WTC11 (cell line): ENCODE data around the gene CCDC43. TPM values are rescaled to one million over a fixed set of nuclear protein-coding genes. Genes with fewer than 3 reads are reported as not detected.

ENCODE experiments used
- ATAC-seq: fragments of 200-7000 bp; cut with Tn5 transposase; 2 replicates; pipeline ENCODE4 v1.10.0; 2021; ENCODE audit warnings: mild to moderate bottlenecking, moderate library complexity
- Bru-seq: library from RNA; stranded (reverse); fragments of 400-500 nt; gene quantifications from one replicate; lab custom pipeline; 2021; lab: Mats Ljungman, UMichigan
- CTCF ChIA-PET: fragments of 300-600 bp; sonication (Branson Sonifier 250); formaldehyde crosslinking; loops from one replicate; lab custom pipeline; 2021; ENCODE audit warnings: antibody characterized with exemption; lab: Charles Lee
- POLR2A ChIA-PET: fragments of 350-600 bp; sonication (Branson Sonifier 250); formaldehyde crosslinking; loops from one replicate; lab custom pipeline; 2021; ENCODE audit warnings: antibody characterized with exemption; lab: Charles Lee
- DNase-seq: peaks from one replicate; pipeline ENCODE4 v3.0.0; 2021; ENCODE audit warnings: low spot score
- H3K27ac Mint-ChIP-seq: 2 replicates; pipeline ENCODE4 v1.8.0; 2021; ENCODE audit warnings: mixed read lengths
- H3K27me3 Mint-ChIP-seq: 2 replicates; pipeline ENCODE4 v1.8.0; 2021; ENCODE audit warnings: low read depth, mild to moderate bottlenecking, moderate library complexity, mixed read lengths
- H3K36me3 Mint-ChIP-seq: 2 replicates; pipeline ENCODE4 v1.8.0; 2021; ENCODE audit warnings: mixed read lengths
- H3K4me1 Mint-ChIP-seq: 2 replicates; pipeline ENCODE4 v1.8.0; 2022; ENCODE audit warnings: mixed read lengths
- H3K4me3 Mint-ChIP-seq: 2 replicates; pipeline ENCODE4 v1.8.0; 2021; ENCODE audit warnings: mild to moderate bottlenecking, moderate library complexity, mixed read lengths
- H3K9me3 Mint-ChIP-seq: 2 replicates; pipeline ENCODE4 v1.8.0; 2021; ENCODE audit warnings: mixed read lengths
- ARID4B ChIP-seq: sonication (generic); formaldehyde crosslinking; IDR thresholded peaks from 2 replicates; pipeline ENCODE4 v1.8.0; 2023; ENCODE audit warnings: missing genetic modification reagents, mild to moderate bottlenecking, borderline replicate concordance
- CREB1 ChIP-seq: sonication (generic); formaldehyde crosslinking; IDR thresholded peaks from 2 replicates; pipeline ENCODE4 v1.8.0; 2023; ENCODE audit warnings: mild to moderate bottlenecking, missing genetic modification reagents
- E2F4 ChIP-seq: sonication (generic); formaldehyde crosslinking; IDR thresholded peaks from 2 replicates; pipeline ENCODE4 v1.8.1; 2022; ENCODE audit warnings: low read depth, mild to moderate bottlenecking, moderate library complexity, missing genetic modification reagents, borderline replicate concordance
- E2F5 ChIP-seq: sonication (generic); formaldehyde crosslinking; IDR thresholded peaks from 2 replicates; pipeline ENCODE4 v1.8.1; 2022; ENCODE audit warnings: mild to moderate bottlenecking, moderate library complexity, missing genetic modification reagents
- ERG ChIP-seq: fragments of 250-450 bp; sonication (Bioruptor Pico); IDR thresholded peaks from 2 replicates; pipeline ENCODE4 v1.8.0; 2021; ENCODE audit warnings: mild to moderate bottlenecking
- ETV6 ChIP-seq: sonication (generic); formaldehyde crosslinking; IDR thresholded peaks from 2 replicates; pipeline ENCODE4 v1.8.1; 2022; ENCODE audit warnings: mild to moderate bottlenecking, missing genetic modification reagents
- GABPB1 ChIP-seq: sonication (generic); formaldehyde crosslinking; IDR thresholded peaks from 2 replicates; pipeline ENCODE4 v1.8.1; 2023; ENCODE audit warnings: mild to moderate bottlenecking, missing genetic modification reagents
- GTF2I ChIP-seq: fragments of 250-450 bp; sonication (Bioruptor Pico); conservative IDR thresholded peaks from 2 replicates; pipeline ENCODE4 v1.4.0; 2021; ENCODE audit warnings: mild to moderate bottlenecking
- JUN ChIP-seq: sonication (generic); formaldehyde crosslinking; IDR thresholded peaks from 2 replicates; pipeline ENCODE4 v1.8.0; 2023; ENCODE audit warnings: mild to moderate bottlenecking, missing genetic modification reagents
- KAT7 ChIP-seq: sonication (generic); formaldehyde crosslinking; IDR thresholded peaks from 2 replicates; pipeline ENCODE4 v1.8.1; 2023; ENCODE audit warnings: missing genetic modification reagents, mild to moderate bottlenecking, borderline replicate concordance
- MAX ChIP-seq: sonication (generic); formaldehyde crosslinking; IDR thresholded peaks from 2 replicates; pipeline ENCODE4 v1.8.0; 2022; ENCODE audit warnings: mild to moderate bottlenecking, missing genetic modification reagents
- NFYB ChIP-seq: sonication (generic); formaldehyde crosslinking; conservative IDR thresholded peaks from 2 replicates; pipeline ENCODE4 v1.8.0; 2022; ENCODE audit warnings: low read depth, missing genetic modification reagents
- SMAD3 ChIP-seq: sonication (generic); formaldehyde crosslinking; IDR thresholded peaks from 2 replicates; pipeline ENCODE4 v1.8.0; 2022; ENCODE audit warnings: missing genetic modification reagents, mild to moderate bottlenecking, borderline replicate concordance
- SP1 ChIP-seq: sonication (generic); formaldehyde crosslinking; conservative IDR thresholded peaks from 2 replicates; pipeline ENCODE4 v1.8.1; 2022; ENCODE audit warnings: missing genetic modification reagents
- TCF7 ChIP-seq: sonication (generic); formaldehyde crosslinking; IDR thresholded peaks from 2 replicates; pipeline ENCODE4 v1.8.0; 2022; ENCODE audit warnings: mild to moderate bottlenecking, low read depth, missing genetic modification reagents, moderate library complexity
- TEAD1 ChIP-seq: sonication (generic); formaldehyde crosslinking; IDR thresholded peaks from 2 replicates; pipeline ENCODE4 v1.8.0; 2022; ENCODE audit warnings: mild to moderate bottlenecking, missing genetic modification reagents
- TEAD4 ChIP-seq: sonication (generic); formaldehyde crosslinking; IDR thresholded peaks from 2 replicates; pipeline ENCODE4 v1.8.0; 2022; ENCODE audit warnings: mild to moderate bottlenecking, missing genetic modification reagents
- USF1 ChIP-seq: sonication (generic); formaldehyde crosslinking; IDR thresholded peaks from 2 replicates; pipeline ENCODE4 v1.8.0; 2022; ENCODE audit warnings: mild to moderate bottlenecking, missing genetic modification reagents
- ZNF232 ChIP-seq: sonication (generic); formaldehyde crosslinking; IDR thresholded peaks from 2 replicates; pipeline ENCODE4 v1.8.0; 2022; ENCODE audit warnings: mild to moderate bottlenecking, missing genetic modification reagents
- long read RNA-seq, 3 experiments: library from RNA in 1 of 3; library from capped mRNA in 1 of 3; library from polyadenylated mRNA in 1 of 3; unstranded in 2 of 3; stranded (forward) in 1 of 3; transcript quantifications; one replicate each; pipeline ENCODE4 v2.0.0, GENCODE V29; 2021
- total RNA-seq: library from RNA; stranded (reverse); gene quantifications from 3 replicates; pipeline ENCODE4 v1.2.3, GENCODE V29; 2021
- TF ChIP-seq, protein P1 (sequence below): sonication (generic); formaldehyde crosslinking; IDR thresholded peaks from 2 replicates; pipeline ENCODE4 v1.8.1; 2023; ENCODE audit warnings: mild to moderate bottlenecking, moderate library complexity, missing genetic modification reagents
- TF ChIP-seq, protein P2 (sequence below): sonication (generic); formaldehyde crosslinking; IDR thresholded peaks from 2 replicates; pipeline ENCODE4 v1.8.0; 2022; ENCODE audit warnings: mild to moderate bottlenecking, missing genetic modification reagents

The CCDC43 gene
- total RNA-seq (32.4 to 37.9 TPM (median 32.6 TPM) in 3 replicates), Bru-seq, nascent RNA (percentile 86 among the genes with signal in this experiment)
- long read RNA-seq, experiment 1, transcript CCDC43-201 (5 exons, 2,082 nt), result major isoform, 125 of 167 reads
- long read RNA-seq, experiment 1, transcript CCDC43-202 (4 exons, 2,058 nt), result minor isoform, 21 of 167 reads
- long read RNA-seq, experiment 1, partial matches to known transcripts, result 2 of 167 reads
- long read RNA-seq, experiment 1, other reads (novel, unspliced or antisense), result 18 of 167 reads
- long read RNA-seq, experiment 2, transcript CCDC43-201 (5 exons, 2,082 nt), result major isoform, 17 of 37 reads
- long read RNA-seq, experiment 2, partial matches to known transcripts, result 3 of 37 reads
- long read RNA-seq, experiment 2, other reads (novel, unspliced or antisense), result 13 of 37 reads
- long read RNA-seq, experiment 3, transcript CCDC43-202 (4 exons, 2,058 nt), result minor isoform, 5 of 42 reads
- long read RNA-seq, experiment 3, transcript CCDC43-201 (5 exons, 2,082 nt), result major isoform, 30 of 42 reads
- long read RNA-seq, experiment 3, partial matches to known transcripts, result 0 of 42 reads
- long read RNA-seq, experiment 3, other reads (novel, unspliced or antisense), result 7 of 42 reads

DNA sequence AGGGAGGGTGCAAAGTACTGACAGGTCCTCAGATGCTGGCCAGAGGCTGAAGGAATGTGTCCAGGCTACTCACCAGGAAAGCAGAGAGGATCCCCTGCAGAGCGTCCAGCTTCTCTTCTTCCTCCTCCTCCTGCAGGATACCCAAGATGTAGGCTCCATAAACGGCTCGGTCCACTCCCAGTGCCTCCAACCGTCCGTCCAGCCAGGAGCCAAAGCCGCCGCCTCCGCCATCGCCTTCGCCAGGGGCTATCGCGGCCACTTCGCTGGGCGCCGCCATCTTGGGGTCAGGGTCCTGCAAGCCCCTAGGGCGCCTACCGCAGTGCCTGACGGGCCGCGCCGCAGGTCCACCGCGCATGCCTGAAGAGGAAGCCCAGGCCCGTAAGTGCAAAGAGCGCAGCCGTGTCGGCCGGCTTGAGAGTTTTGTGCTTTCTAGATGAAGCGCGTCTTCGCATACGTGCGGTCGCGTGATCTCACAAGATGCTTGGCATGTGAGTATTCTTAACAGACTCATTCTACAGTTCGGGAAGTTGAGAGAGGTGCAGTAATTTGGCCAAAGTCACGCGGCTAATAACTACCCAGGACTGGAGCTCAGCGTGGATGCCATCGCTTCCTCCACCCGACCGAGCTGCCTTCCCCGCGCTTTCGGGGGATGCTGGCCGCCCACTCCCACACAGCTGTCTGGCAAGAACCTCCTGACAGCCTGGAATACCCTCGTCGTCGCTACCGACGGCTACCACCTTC lies at the start of gene CCDC43:
TSS of gene CCDC43 (minus strand) at position 300 of the 741 bp plus-strand sequence. CDS start at position 277, 23 bp downstream.
- H3K27ac Mint-ChIP-seq, result peak within 1 kb of the TSS; percentile 96
- DNase-seq (peak; percentile 93), ATAC-seq (peak; percentile 98)
- no peaks in the 10 kb centered on the region for H3K9me3 Mint-ChIP-seq
- H3K4me1 Mint-ChIP-seq, result peaks cover 16% of the 10 kb centered on the region
- ChIA-PET POLR2A (interaction anchor here (0.6 kb wide), 1 partner anchor 39 kb away, joined by 3 read pairs; no protein-coding TSS in a partner anchor), CTCF (interaction anchor here (0.8 to 2.2 kb wide), 4 partner anchors 19 to 167 kb away, joined by 3 to 14 read pairs (median 4); partner anchors contain the start of genes DBF4B and MEIOC)
- H3K36me3 Mint-ChIP-seq, result no peaks in the 10 kb centered on the region
- peak within 1 kb of the TSS; percentile 96 for H3K4me3 Mint-ChIP-seq
- no peaks in the 10 kb centered on the region for H3K27me3 Mint-ChIP-seq
- TF ChIP-seq SMAD3 (CRISPR knock-in tag), result peak; percentile 81; the same call in 1 of the 2 replicates
- no peak for TF ChIP-seq ERG (CRISPR knock-in tag)
- TF ChIP-seq MAX, result peak; percentile 89
- TF ChIP-seq JUN (CRISPR knock-in tag), result peak; percentile 45; the same call in 1 of the 2 replicates
- TF ChIP-seq ARID4B (CRISPR knock-in tag), result peak; percentile 92; the same call in 1 of the 2 replicates
- TF ChIP-seq NFYB (CRISPR knock-in tag), result no peak
- peak; percentile 37; the same call in 1 of the 2 replicates for TF ChIP-seq GABPB1 (CRISPR knock-in tag)
- TF ChIP-seq SP1 (CRISPR knock-in tag), result peak; percentile 49; the same call in 1 of the 2 replicates
- TF ChIP-seq ZNF232, result peak; percentile 69; the same call in 1 of the 2 replicates
- TF ChIP-seq, protein P1, sequence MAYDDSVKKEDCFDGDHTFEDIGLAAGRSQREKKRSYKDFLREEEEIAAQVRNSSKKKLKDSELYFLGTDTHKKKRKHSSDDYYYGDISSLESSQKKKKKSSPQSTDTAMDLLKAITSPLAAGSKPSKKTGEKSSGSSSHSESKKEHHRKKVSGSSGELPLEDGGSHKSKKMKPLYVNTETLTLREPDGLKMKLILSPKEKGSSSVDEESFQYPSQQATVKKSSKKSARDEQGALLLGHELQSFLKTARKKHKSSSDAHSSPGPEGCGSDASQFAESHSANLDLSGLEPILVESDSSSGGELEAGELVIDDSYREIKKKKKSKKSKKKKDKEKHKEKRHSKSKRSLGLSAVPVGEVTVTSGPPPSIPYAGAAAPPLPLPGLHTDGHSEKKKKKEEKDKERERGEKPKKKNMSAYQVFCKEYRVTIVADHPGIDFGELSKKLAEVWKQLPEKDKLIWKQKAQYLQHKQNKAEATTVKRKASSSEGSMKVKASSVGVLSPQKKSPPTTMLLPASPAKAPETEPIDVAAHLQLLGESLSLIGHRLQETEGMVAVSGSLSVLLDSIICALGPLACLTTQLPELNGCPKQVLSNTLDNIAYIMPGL, result peak; percentile 80; the same call in 1 of the 2 replicates
- TF ChIP-seq TEAD4, result peak; percentile 11; the same call in 1 of the 2 replicates
- no peak for TF ChIP-seq GTF2I
- no peak for TF ChIP-seq KAT7
- TF ChIP-seq E2F4, result no peak
- TF ChIP-seq E2F5 (CRISPR knock-in tag), result no peak
- 0 out of 2 replicates have a peak, but pooled peaks have one; percentile 38 for TF ChIP-seq TCF7
- peak; percentile 73 for TF ChIP-seq USF1
- TF ChIP-seq TEAD1, result peak; percentile 89
- 0 out of 2 replicates have a peak, but pooled peaks have one; percentile 84 for TF ChIP-seq ETV6 (CRISPR knock-in tag)
- TF ChIP-seq CREB1 (CRISPR knock-in tag), result 0 out of 2 replicates have a peak, but pooled peaks have one; percentile 37
- TF ChIP-seq, protein P2, sequence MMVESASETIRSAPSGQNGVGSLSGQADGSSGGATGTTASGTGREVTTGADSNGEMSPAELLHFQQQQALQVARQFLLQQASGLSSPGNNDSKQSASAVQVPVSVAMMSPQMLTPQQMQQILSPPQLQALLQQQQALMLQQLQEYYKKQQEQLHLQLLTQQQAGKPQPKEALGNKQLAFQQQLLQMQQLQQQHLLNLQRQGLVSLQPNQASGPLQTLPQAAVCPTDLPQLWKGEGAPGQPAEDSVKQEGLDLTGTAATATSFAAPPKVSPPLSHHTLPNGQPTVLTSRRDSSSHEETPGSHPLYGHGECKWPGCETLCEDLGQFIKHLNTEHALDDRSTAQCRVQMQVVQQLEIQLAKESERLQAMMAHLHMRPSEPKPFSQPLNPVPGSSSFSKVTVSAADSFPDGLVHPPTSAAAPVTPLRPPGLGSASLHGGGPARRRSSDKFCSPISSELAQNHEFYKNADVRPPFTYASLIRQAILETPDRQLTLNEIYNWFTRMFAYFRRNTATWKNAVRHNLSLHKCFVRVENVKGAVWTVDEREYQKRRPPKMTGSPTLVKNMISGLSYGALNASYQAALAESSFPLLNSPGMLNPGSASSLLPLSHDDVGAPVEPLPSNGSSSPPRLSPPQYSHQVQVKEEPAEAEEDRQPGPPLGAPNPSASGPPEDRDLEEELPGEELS, result peak; percentile 70
